T-cell (primary cell): ENCODE results near the gene WDR54. TPM values are rescaled to one million over a fixed set of nuclear protein-coding genes. Genes with fewer than 3 reads are reported as not detected.

Source experiments
- ATAC-seq, 4 experiments: fragments of 200-7000 bp in 3 of 4; fragments of 150-1000 bp in 1 of 4; cut with Tn5 transposase; replicated peaks in 1 of 4; 1 replicate in 3 of 4; 2 replicates in 1 of 4; pipeline ENCODE4 v1.10.0; 2021; ENCODE audit warnings: moderate library complexity in 3 of 4, mild to moderate bottlenecking in 2 of 4, moderate number of reproducible peaks in 1 of 4
- CTCF ChIA-PET, 2 donors: fragments of 300-600 bp; sonication (Branson Sonifier 250); formaldehyde crosslinking; loops; one replicate each; lab custom pipeline; 2022; ENCODE audit warnings: antibody characterized with exemption in 2 of 2; lab: Charles Lee
- POLR2A ChIA-PET, 2 donors: fragments of 300-600 bp; sonication (Branson Sonifier 250); formaldehyde crosslinking; loops; one replicate each; lab custom pipeline; 2022; ENCODE audit warnings: antibody characterized with exemption in 2 of 2; lab: Charles Lee
- DNase-seq, 35 experiments: peaks; one replicate each; pipeline versions ENCODE4 v3.0.0 to v3.0.0-alpha.2; 2013 to 2023
- H3K27ac ChIP-seq: one replicate; pipeline ENCODE4 v1.5.1; 2013; ENCODE audit warnings: low read length
- H3K27me3 ChIP-seq, 2 experiments: replicated peaks in 1 of 2; 1 replicate in 1 of 2; 2 replicates in 1 of 2; pipeline versions ENCODE4 v1.6.1 to v1.7.0; 2013; ENCODE audit warnings: low read length in 1 of 2, mixed read lengths in 1 of 2; ENCODE audit not compliant: control insufficient read depth in 2 of 2, insufficient read depth in 2 of 2; ENCODE audit errors: extremely low read depth in 1 of 2
- H3K36me3 ChIP-seq, 2 donors: 1 replicate in 1 of 2; 2 replicates in 1 of 2; pipeline versions ENCODE4 v1.6.1 to v1.7.0; 2013; ENCODE audit warnings: low read length in 1 of 2; ENCODE audit not compliant: control insufficient read depth in 2 of 2, insufficient read depth in 1 of 2; ENCODE audit errors: extremely low read depth in 1 of 2
- H3K4me1 ChIP-seq, 2 experiments: 1 replicate in 1 of 2; 2 replicates in 1 of 2; pipeline versions ENCODE4 v1.6.1 to v1.7.0; 2013; ENCODE audit warnings: low read length in 2 of 2, mixed read lengths in 1 of 2; ENCODE audit not compliant: insufficient read depth in 2 of 2, control insufficient read depth in 1 of 2; ENCODE audit errors: extremely low read depth in 1 of 2
- H3K4me3 ChIP-seq, 2 donors: 1 replicate in 1 of 2; 2 replicates in 1 of 2; pipeline versions ENCODE4 v1.5.1 to v1.7.0; 2013; ENCODE audit warnings: mild to moderate bottlenecking in 2 of 2, low read length in 1 of 2, moderate library complexity in 1 of 2; ENCODE audit not compliant: control insufficient read depth in 1 of 2; ENCODE audit errors: extremely low read depth in 1 of 2
- H3K9me3 ChIP-seq: 2 replicates; pipeline ENCODE4 v1.7.0; 2013
- H3K27ac Mint-ChIP-seq, 2 donors: one replicate each; pipeline ENCODE4 v1.8.0; 2020 to 2021; ENCODE audit warnings: mild to moderate bottlenecking in 2 of 2, mixed read lengths in 2 of 2
- H3K27me3 Mint-ChIP-seq, 2 donors: one replicate each; pipeline ENCODE4 v1.8.0; 2021 to 2022; ENCODE audit warnings: mixed read lengths in 2 of 2
- H3K36me3 Mint-ChIP-seq: one replicate; pipeline ENCODE4 v1.8.0; 2021; ENCODE audit warnings: mixed read lengths
- H3K4me1 Mint-ChIP-seq, 3 donors: one replicate each; pipeline ENCODE4 v1.8.0; 2020 to 2022; ENCODE audit warnings: mixed read lengths in 3 of 3, mild to moderate bottlenecking in 1 of 3
- H3K4me3 Mint-ChIP-seq, 3 donors: one replicate each; pipeline ENCODE4 v1.8.0; 2020 to 2022; ENCODE audit warnings: mild to moderate bottlenecking in 3 of 3, mixed read lengths in 3 of 3, moderate library complexity in 3 of 3
- H3K9me3 Mint-ChIP-seq, 3 donors: one replicate each; pipeline ENCODE4 v1.8.0; 2020 to 2022; ENCODE audit warnings: mixed read lengths in 3 of 3
- WGBS: methylation state at CpG from one replicate; pipeline ENCODE4 v1.1.5; 2013; ENCODE audit warnings: missing lambda C conversion rate; ENCODE audit not compliant: insufficient coverage; 5-methylcytosine and 5-hydroxymethylcytosine counted together
- total RNA-seq, 35 experiments: library from RNA in 6 of 35; stranded (reverse) in 6 of 35; fragments of 120-200 nt in 1 of 35; gene quantifications; one replicate each; pipeline versions ENCODE4 v1.2.1 to v1.2.4 and lab custom pipeline; 2013 to 2026

WDR54 gene
- total RNA-seq, 5 donors from 2014 or later (not counting 1 experiment from before 2014, with no cell fraction given): 31.4 to 46.8 (median 45.4) TPM

GRCh38 chr2:74414441-74414840, 7.1 kb upstream of the WDR54 start:
- H3K36me3 ChIP-seq: no peaks in the 10 kb centered on the region
- H3K4me1 Mint-ChIP-seq: peaks cover 18 to 20% (median 19%) of the 10 kb centered on the region in 3 donors
- ATAC-seq (no peak), DNase-seq (no peak)
- WGBS: 87% methylated on average over 14 of the region's 19 CpGs
- H3K4me3 Mint-ChIP-seq: peak overlapping the region; percentile 17 to 76 (median 60)
- H3K27ac ChIP-seq: no peak overlapping the region
- ChIA-PET CTCF (no interaction called here), POLR2A (interaction anchor here in 1 of 2 donors (0.5 kb wide), 1 partner anchor 43 kb away, joined by 4 read pairs; no protein-coding TSS in a partner anchor)
- H3K27ac Mint-ChIP-seq: no peak overlapping the region
- no peaks in the 10 kb centered on the region for H3K36me3 Mint-ChIP-seq
- H3K4me1 ChIP-seq: peaks cover 3 to 20% of the 10 kb centered on the region in 2 experiments
- H3K4me3 ChIP-seq: peak overlapping the region; percentile 19 to 67
- no peaks in the 10 kb centered on the region for H3K9me3 Mint-ChIP-seq
- peaks cover 0 to 18% of the 10 kb centered on the region in 2 donors for H3K27me3 Mint-ChIP-seq
- no peaks in the 10 kb centered on the region for H3K9me3 ChIP-seq
- H3K27me3 ChIP-seq: peaks cover 0 to 26% of the 10 kb centered on the region in 2 experiments

GRCh38 chr2:74414881-74415761, 6.4 kb upstream of the WDR54 start:
- Mint-ChIP-seq H3K36me3 (no peaks in the 10 kb centered on the region), H3K4me3 (peak overlapping the region; percentile 61 to 76 (median 73)), H3K4me1 (peaks cover 23 to 24% (median 24%) of the 10 kb centered on the region in 3 donors), H3K27ac (peak overlapping the region in 1 of 2 donors; percentile 82), H3K27me3 (peaks cover 0 to 18% of the 10 kb centered on the region in 2 donors), H3K9me3 (no peaks in the 10 kb centered on the region)
- peak in 8 of 35 experiments; percentile 13 to 36 (median 30) for DNase-seq
- CTCF ChIA-PET: interaction anchor here (0.6 to 0.9 kb wide), 2 partner anchors 14 to 40 kb away, joined by 3 to 5 read pairs; partner anchors contain the start of gene INO80B (in 1 of the 2)
- ATAC-seq: peak; percentile 37 to 67 (median 48)
- Histone ChIP-seq H3K4me3 (peak overlapping the region; percentile 44 to 67), H3K27ac (no peak overlapping the region), H3K36me3 (no peaks in the 10 kb centered on the region), H3K27me3 (peaks cover 0 to 25% of the 10 kb centered on the region in 2 experiments), H3K4me1 (peaks cover 3 to 20% of the 10 kb centered on the region in 2 experiments), H3K9me3 (no peaks in the 10 kb centered on the region)
- POLR2A ChIA-PET: no interaction called here
- WGBS: 21% methylated on average over 64 of the region's 66 CpGs

- Histone ChIP-seq H3K27ac (no peak overlapping the region), H3K36me3 (no peaks in the 10 kb centered on the region), H3K4me1 (peaks cover 7 to 27% of the 10 kb centered on the region in 2 experiments), H3K9me3 (no peaks in the 10 kb centered on the region), H3K4me3 (peak overlapping the region; percentile 44 to 67), H3K27me3 (peaks cover 0 to 24% of the 10 kb centered on the region in 2 experiments)
- DNase-seq (peak in 1 of 35 experiments; percentile 18), ATAC-seq (peak in 3 of 4 experiments; percentile 30 to 43 (median 38))
- ChIA-PET POLR2A (no interaction called here), CTCF (interaction anchor here (0.6 to 0.9 kb wide), 2 partner anchors 13 to 39 kb away, joined by 3 to 5 read pairs; partner anchors contain the start of gene INO80B (in 1 of the 2))
- Mint-ChIP-seq H3K9me3 (no peaks in the 10 kb centered on the region), H3K36me3 (no peaks in the 10 kb centered on the region), H3K27ac (peak overlapping the region; percentile 39 to 82), H3K4me3 (peak overlapping the region; percentile 61 to 76 (median 73)), H3K4me1 (peaks cover 28 to 31% (median 30%) of the 10 kb centered on the region in 3 donors), H3K27me3 (peaks cover 0 to 18% of the 10 kb centered on the region in 2 donors)
- 58% methylated on average over 30 of the region's 35 CpGs for WGBS
Observed at GRCh38 chr2:74415762-74416395, 5.7 kb upstream of the WDR54 start.

- H3K4me3 Mint-ChIP-seq: peak overlapping the region in 1 of 3 donors; percentile 76
- peak overlapping the region in 1 of 2 donors; percentile 22 for H3K27ac Mint-ChIP-seq
Observed at GRCh38 chr2:74416778-74417177, 4.8 kb upstream of the WDR54 start.

GRCh38 chr2:74417197-74417596, 4.3 kb upstream of the WDR54 start:
- H3K9me3 Mint-ChIP-seq: no peaks in the 10 kb centered on the region
- ChIA-PET POLR2A (no interaction called here), CTCF (no interaction called here)
- H3K4me1 ChIP-seq: peaks cover 12 to 38% of the 10 kb centered on the region in 2 experiments
- no peak overlapping the region for H3K4me3 Mint-ChIP-seq
- H3K27ac Mint-ChIP-seq: no peak overlapping the region
- H3K27ac ChIP-seq: no peak overlapping the region
- H3K4me1 Mint-ChIP-seq: peaks cover 34 to 42% (median 40%) of the 10 kb centered on the region in 3 donors
- H3K36me3 Mint-ChIP-seq: no peaks in the 10 kb centered on the region
- H3K27me3 Mint-ChIP-seq: peaks cover 0 to 17% of the 10 kb centered on the region in 2 donors
- H3K36me3 ChIP-seq: no peaks in the 10 kb centered on the region
- 49% methylated on average over 2 of the region's 3 CpGs for WGBS
- H3K27me3 ChIP-seq: peaks cover 0 to 24% of the 10 kb centered on the region in 2 experiments
- H3K9me3 ChIP-seq: no peaks in the 10 kb centered on the region
- H3K4me3 ChIP-seq: no peak overlapping the region
- ATAC-seq (no peak), DNase-seq (no peak)

More at GRCh38 chr2:74416778-74417177, 4.8 kb upstream of the WDR54 start:
- Histone ChIP-seq H3K27ac (no peak overlapping the region), H3K4me3 (no peak overlapping the region), H3K36me3 (no peaks in the 10 kb centered on the region), H3K9me3 (no peaks in the 10 kb centered on the region), H3K4me1 (peaks cover 12 to 34% of the 10 kb centered on the region in 2 experiments), H3K27me3 (peaks cover 0 to 24% of the 10 kb centered on the region in 2 experiments)
- Mint-ChIP-seq H3K9me3 (no peaks in the 10 kb centered on the region), H3K36me3 (no peaks in the 10 kb centered on the region), H3K4me1 (peaks cover 34 to 37% (median 35%) of the 10 kb centered on the region in 3 donors), H3K27me3 (peaks cover 0 to 18% of the 10 kb centered on the region in 2 donors)
- ChIA-PET POLR2A (no interaction called here), CTCF (no interaction called here)
- peak in 1 of 35 experiments; percentile 11 for DNase-seq
- no peak for ATAC-seq
- 80% methylated on average over 1 of the region's 3 CpGs for WGBS

GRCh38 chr2:74417763-74418162, 3.8 kb upstream of the WDR54 start:
- ChIA-PET CTCF (no interaction called here), POLR2A (interaction anchor here in 1 of 2 donors (0.9 kb wide), 1 partner anchor 12 kb away, joined by 4 read pairs; no protein-coding TSS in a partner anchor)
- WGBS: 79% methylated on average over 3 of the region's 6 CpGs
- peaks cover 0 to 12% of the 10 kb centered on the region in 2 donors for H3K27me3 Mint-ChIP-seq
- Histone ChIP-seq H3K27me3 (peaks cover 0 to 24% of the 10 kb centered on the region in 2 experiments), H3K4me1 (peaks cover 12 to 41% of the 10 kb centered on the region in 2 experiments), H3K4me3 (no peak overlapping the region), H3K36me3 (no peaks in the 10 kb centered on the region), H3K9me3 (no peaks in the 10 kb centered on the region), H3K27ac (no peak overlapping the region)
- H3K4me3 Mint-ChIP-seq: no peak overlapping the region
- H3K36me3 Mint-ChIP-seq: no peaks in the 10 kb centered on the region
- H3K9me3 Mint-ChIP-seq: no peaks in the 10 kb centered on the region
- DNase-seq (no peak), ATAC-seq (no peak)
- H3K27ac Mint-ChIP-seq: no peak overlapping the region
- H3K4me1 Mint-ChIP-seq: peaks cover 38 to 47% (median 43%) of the 10 kb centered on the region in 3 donors
